ENCODE results near the gene RBPJ.

DNA sequence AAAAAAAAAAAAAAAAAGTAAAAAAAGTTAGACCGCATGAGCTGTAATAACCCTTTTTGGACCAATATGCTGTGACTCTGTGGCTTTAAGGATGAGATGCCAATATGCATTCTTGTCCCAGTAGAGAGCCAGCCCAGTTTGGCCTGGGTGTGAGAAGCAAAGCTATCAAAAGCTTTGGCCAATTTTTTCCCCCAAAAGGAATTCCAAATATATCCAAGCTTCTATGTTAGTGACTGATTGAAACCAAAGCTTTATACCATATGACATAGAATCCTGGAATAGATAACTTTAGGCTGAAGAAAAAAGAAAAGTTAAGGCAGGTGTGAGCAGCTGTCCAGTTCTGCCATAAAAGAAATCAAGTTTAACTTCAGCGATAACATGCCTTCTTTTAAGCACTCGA lies 30.5 kb upstream of the RBPJ start:
- TF ChIP-seq, protein P1, sequence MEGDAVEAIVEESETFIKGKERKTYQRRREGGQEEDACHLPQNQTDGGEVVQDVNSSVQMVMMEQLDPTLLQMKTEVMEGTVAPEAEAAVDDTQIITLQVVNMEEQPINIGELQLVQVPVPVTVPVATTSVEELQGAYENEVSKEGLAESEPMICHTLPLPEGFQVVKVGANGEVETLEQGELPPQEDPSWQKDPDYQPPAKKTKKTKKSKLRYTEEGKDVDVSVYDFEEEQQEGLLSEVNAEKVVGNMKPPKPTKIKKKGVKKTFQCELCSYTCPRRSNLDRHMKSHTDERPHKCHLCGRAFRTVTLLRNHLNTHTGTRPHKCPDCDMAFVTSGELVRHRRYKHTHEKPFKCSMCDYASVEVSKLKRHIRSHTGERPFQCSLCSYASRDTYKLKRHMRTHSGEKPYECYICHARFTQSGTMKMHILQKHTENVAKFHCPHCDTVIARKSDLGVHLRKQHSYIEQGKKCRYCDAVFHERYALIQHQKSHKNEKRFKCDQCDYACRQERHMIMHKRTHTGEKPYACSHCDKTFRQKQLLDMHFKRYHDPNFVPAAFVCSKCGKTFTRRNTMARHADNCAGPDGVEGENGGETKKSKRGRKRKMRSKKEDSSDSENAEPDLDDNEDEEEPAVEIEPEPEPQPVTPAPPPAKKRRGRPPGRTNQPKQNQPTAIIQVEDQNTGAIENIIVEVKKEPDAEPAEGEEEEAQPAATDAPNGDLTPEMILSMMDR (IDR thresholded peaks at IDR 0.05) = no peak
- TF ChIP-seq EZH2phosphoT487 (IDR thresholded peaks at IDR 0.05) = no peak
